Testis (tissue), 5 donors: ENCODE data around the gene PGLYRP2. TPM values are rescaled to one million over a fixed set of nuclear protein-coding genes. Genes with fewer than 3 reads are reported as not detected.

ENCODE experiments used
- DNase-seq: peaks from one replicate; pipeline ENCODE4 v3.0.0-alpha.2; 2019
- H3K27ac ChIP-seq, 2 donors: fragments of 200-600 bp; sonication (generic); one replicate each; pipeline ENCODE4 v1.5.1; 2019
- H3K27me3 ChIP-seq: fragments of 200-600 bp; sonication (generic); one replicate; pipeline ENCODE4 v1.5.1; 2019
- H3K36me3 ChIP-seq: fragments of 200-600 bp; sonication (generic); one replicate; pipeline ENCODE4 v1.5.1; 2017; ENCODE audit warnings: low read depth; ENCODE audit errors: missing control alignments
- H3K4me1 ChIP-seq: fragments of 200-600 bp; sonication (generic); one replicate; pipeline ENCODE4 v1.5.1; 2019
- H3K4me3 ChIP-seq, 2 donors: fragments of 200-600 bp; sonication (generic); one replicate each; pipeline ENCODE4 v1.5.1; 2017 to 2019
- H3K9me3 ChIP-seq: fragments of 200-600 bp; sonication (generic); one replicate; pipeline ENCODE4 v1.5.1; 2017
- CTCF ChIP-seq, 3 experiments: fragments of 450-650 bp in 2 of 3; fragments of 200-600 bp in 1 of 3; sonication (generic) in 1 of 3; IDR thresholded peaks; one replicate each; pipeline ENCODE4 v1.5.1; 2016 to 2019; ENCODE audit warnings: antibody characterized with exemption in 3 of 3, mild to moderate bottlenecking in 2 of 3, moderate library complexity in 1 of 3
- POLR2A ChIP-seq: fragments of 450-650 bp; IDR thresholded peaks from one replicate; pipeline ENCODE4 v1.6.1; 2017; ENCODE audit warnings: antibody characterized with exemption, mild to moderate bottlenecking, moderate library complexity
- WGBS, 2 donors: methylation state at CpG; one replicate each; pipeline ENCODE4 v1.1.5; 2018; 5-methylcytosine and 5-hydroxymethylcytosine counted together
- intact Hi-C: fragments of 100-400 bp; cut with DNase I; formaldehyde crosslinking; loops from one replicate; pipeline ENCODE4 v1.15.1; 2023; ENCODE audit warnings: low total_unique reads
- long read RNA-seq, 2 donors: transcript quantifications; one replicate each; lab custom pipeline, GENCODE V29; 2026
- polyA plus RNA-seq: library from polyadenylated mRNA; stranded (reverse); fragments of 350-450 nt; fragmentation: Illumina TruSeq; extraction: RNeasy Lipid Tissue Mini Kit (QIAGEN cat#74804); gene quantifications from one replicate; pipeline ENCODE4 v1.2.3, GENCODE V29; 2014; ENCODE audit warnings: low read depth, low replicate concordance; ENCODE audit not compliant: insufficient read depth
- total RNA-seq, 2 donors: library from RNA; depleted of rRNA; stranded (reverse); fragments of >200 nt; gene quantifications; one replicate each; pipeline ENCODE4 v1.2.3, GENCODE V29; 2016

PGLYRP2 gene, protein sequence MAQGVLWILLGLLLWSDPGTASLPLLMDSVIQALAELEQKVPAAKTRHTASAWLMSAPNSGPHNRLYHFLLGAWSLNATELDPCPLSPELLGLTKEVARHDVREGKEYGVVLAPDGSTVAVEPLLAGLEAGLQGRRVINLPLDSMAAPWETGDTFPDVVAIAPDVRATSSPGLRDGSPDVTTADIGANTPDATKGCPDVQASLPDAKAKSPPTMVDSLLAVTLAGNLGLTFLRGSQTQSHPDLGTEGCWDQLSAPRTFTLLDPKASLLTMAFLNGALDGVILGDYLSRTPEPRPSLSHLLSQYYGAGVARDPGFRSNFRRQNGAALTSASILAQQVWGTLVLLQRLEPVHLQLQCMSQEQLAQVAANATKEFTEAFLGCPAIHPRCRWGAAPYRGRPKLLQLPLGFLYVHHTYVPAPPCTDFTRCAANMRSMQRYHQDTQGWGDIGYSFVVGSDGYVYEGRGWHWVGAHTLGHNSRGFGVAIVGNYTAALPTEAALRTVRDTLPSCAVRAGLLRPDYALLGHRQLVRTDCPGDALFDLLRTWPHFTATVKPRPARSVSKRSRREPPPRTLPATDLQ
- total RNA-seq = 10 to 100 TPM; 43.7 to 44.4 TPM
- 27.8 TPM for polyA plus RNA-seq
- long read RNA-seq, donor 1 = 0 reads
- long read RNA-seq, donor 2 = 0 reads

- no peak for TF ChIP-seq POLR2A
- no peak for TF ChIP-seq CTCF (IDR thresholded peaks at IDR 0.05)
- H3K4me3 ChIP-seq = no peak within 1 kb of the TSS
- WGBS, 2 donors = 46 to 61% methylated on average over 10 to 16 of the region's 16 CpGs
Observed at GRCh38 chr19:15479391-15480345, at the start of gene PGLYRP2. Gene PGLYRP2, minus strand, starts transcription at chr19:15479501. Its CDS starts 130 bp downstream, at chr19:15479371.

GRCh38 chr19:15527705-15528104 is 48.4 kb upstream of the PGLYRP2 start:
- TF ChIP-seq CTCF (IDR thresholded peaks at IDR 0.05) (no peak), POLR2A (no peak)
- DNase-seq = no peak
- Histone ChIP-seq H3K4me3 (no peak overlapping the region), H3K9me3 (no peaks in the 10 kb centered on the region), H3K4me1 (no peaks in the 10 kb centered on the region), H3K27ac (no peak overlapping the region), H3K36me3 (no peaks in the 10 kb centered on the region), H3K27me3 (no peaks in the 10 kb centered on the region)
- 56 to 79% methylated on average over 3 of the region's 3 CpGs for WGBS, 2 donors
- intact Hi-C loops = no loop called here

More at GRCh38 chr19:15479391-15480345, at the start of gene PGLYRP2:
- intact Hi-C loops = no loop called here
- no peaks in the 10 kb centered on the region for H3K27me3 ChIP-seq
- no peaks in the 10 kb centered on the region for H3K36me3 ChIP-seq
- H3K9me3 ChIP-seq = no peaks in the 10 kb centered on the region
- peak; percentile 87 for DNase-seq
- peak within 1 kb of the TSS in 1 of 2 donors; percentile 24 for H3K27ac ChIP-seq
- peaks cover 6% of the 10 kb centered on the region for H3K4me1 ChIP-seq

DNA sequence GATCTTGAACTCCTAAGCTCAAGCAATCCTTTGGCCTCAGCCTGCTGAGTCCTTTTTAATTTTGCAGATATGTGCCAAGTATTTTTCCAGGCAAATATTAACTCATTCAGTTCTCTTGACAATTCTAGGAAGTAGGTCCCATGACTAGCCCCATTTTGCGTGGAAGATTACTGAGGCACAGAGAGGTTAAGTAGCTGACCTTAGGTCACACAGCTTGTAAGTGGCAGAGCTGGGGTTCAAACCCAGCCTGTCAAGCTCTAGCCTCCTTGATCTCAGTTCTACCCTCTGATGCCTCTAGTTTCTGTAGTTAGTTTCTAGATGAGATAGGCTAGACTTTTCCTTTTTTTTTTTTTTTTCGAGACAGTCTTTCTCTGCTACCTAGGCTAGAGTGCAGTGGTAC is 47.1 kb upstream of the PGLYRP2 start:
- 69 to 88% methylated on average over 2 of the region's 2 CpGs for whole genome bisulfite sequencing, 2 donors

DNA sequence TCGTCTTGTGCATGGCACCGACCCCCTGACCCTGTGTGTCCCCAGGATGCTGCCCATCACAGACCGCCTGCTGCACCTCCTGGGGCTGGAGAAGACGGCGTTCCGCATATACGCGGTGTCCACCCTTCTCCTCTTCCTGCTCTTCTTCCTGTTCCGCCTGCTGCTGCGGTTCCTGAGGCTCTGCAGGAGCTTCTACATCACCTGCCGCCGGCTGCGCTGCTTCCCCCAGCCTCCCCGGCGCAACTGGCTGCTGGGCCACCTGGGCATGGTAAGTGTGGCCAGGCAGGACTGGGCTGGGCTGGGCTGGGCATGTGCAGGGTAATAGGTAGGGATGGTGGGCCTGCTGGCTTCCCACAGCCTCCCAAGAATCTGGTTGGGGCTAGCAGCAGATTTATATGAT is 46.0 kb upstream of the PGLYRP2 start:
- intact Hi-C loops = no loop called here
- no peak for TF ChIP-seq POLR2A
- no peak for TF ChIP-seq CTCF (IDR thresholded peaks at IDR 0.05)
- Histone ChIP-seq H3K9me3 (no peaks in the 10 kb centered on the region), H3K27me3 (no peaks in the 10 kb centered on the region), H3K4me1 (no peaks in the 10 kb centered on the region), H3K36me3 (no peaks in the 10 kb centered on the region), H3K4me3 (no peak overlapping the region), H3K27ac (no peak overlapping the region)
- no peak for DNase-seq
- 87 to 88% methylated on average over 10 to 15 of the region's 15 CpGs for WGBS, 2 donors

More for the DNA sequence above, 47.1 kb upstream of the PGLYRP2 start:
- DNase-seq = no peak
- intact Hi-C loops = no loop called here
- no peaks in the 10 kb centered on the region for H3K4me1 ChIP-seq
- H3K27ac ChIP-seq = no peak overlapping the region
- TF ChIP-seq POLR2A = no peak
- H3K4me3 ChIP-seq = no peak overlapping the region
- H3K9me3 ChIP-seq = no peaks in the 10 kb centered on the region
- H3K36me3 ChIP-seq = no peaks in the 10 kb centered on the region
- H3K27me3 ChIP-seq = no peaks in the 10 kb centered on the region
